Fibroblast of skin of abdomen (primary cell): ENCODE measurements around the gene CDRT4.
A peak's percentile ranks its signal among the peaks of the same experiment; 100 is the strongest.

Experiments
- DNase-seq: peaks from one replicate; pipeline ENCODE4 v3.0.0-alpha.2; 2013

Gene CDRT4

GRCh38 chr17:15492791-15493692, 25.6 kb upstream of the CDRT4 start:
- peak; percentile 26 for DNase-seq

- DNase-seq: no peak
Measured at GRCh38 chr17:15492186-15492585, 24.8 kb upstream of the CDRT4 start.

GRCh38 chr17:15490634-15491261, 23.3 kb upstream of the CDRT4 start:
- DNase-seq: peak; percentile 46

GRCh38 chr17:15488557-15488956, 21.1 kb upstream of the CDRT4 start:
- DNase-seq: no peak

- DNase-seq: no peak
Measured at GRCh38 chr17:15485045-15485444, 17.6 kb upstream of the CDRT4 start.

GRCh38 chr17:15483431-15483830, 16.0 kb upstream of the CDRT4 start:
- DNase-seq: no peak

- no peak for DNase-seq
Measured at GRCh38 chr17:15482476-15482875, 15.1 kb upstream of the CDRT4 start.

- DNase-seq: no peak
Measured at GRCh38 chr17:15481481-15481880, 14.1 kb upstream of the CDRT4 start.

- no peak for DNase-seq
Measured at GRCh38 chr17:15480204-15480603, 12.8 kb upstream of the CDRT4 start.

GRCh38 chr17:15479703-15480102, 12.3 kb upstream of the CDRT4 start:
- DNase-seq: peak; percentile 64

- no peak for DNase-seq
Measured at GRCh38 chr17:15478845-15479244, 11.4 kb upstream of the CDRT4 start.

- peak; percentile 67 for DNase-seq
Measured at GRCh38 chr17:15475631-15476354, 8.4 kb upstream of the CDRT4 start.

- no peak for DNase-seq
Measured at GRCh38 chr17:15472891-15473290, 5.5 kb upstream of the CDRT4 start.

GRCh38 chr17:15470536-15470935, 3.1 kb upstream of the CDRT4 start:
- DNase-seq: no peak

- DNase-seq: peak; percentile 67
Measured at GRCh38 chr17:15469260-15469659, 1.8 kb upstream of the CDRT4 start.

GRCh38 chr17:15468126-15468525, 705 bp upstream of the CDRT4 start:
- no peak for DNase-seq

- DNase-seq: no peak
Measured at GRCh38 chr17:15466131-15466530, 1.3 kb downstream of the CDRT4 start.

- DNase-seq: no peak
Measured at GRCh38 chr17:15465045-15465701, 2.2 kb downstream of the CDRT4 start.

- no peak for DNase-seq
Measured at GRCh38 chr17:15464231-15464985, 3.0 kb downstream of the CDRT4 start.

- DNase-seq: peak; percentile 80
Measured at GRCh38 chr17:15462976-15463772, 4.2 kb downstream of the CDRT4 start.

- DNase-seq: no peak
Measured at GRCh38 chr17:15457723-15458094, 9.7 kb downstream of the CDRT4 start.
